PC-3 (cell line): ENCODE results near the gene NCAPD2. TPM values are rescaled to one million over a fixed set of nuclear protein-coding genes. Genes with fewer than 3 reads are reported as not detected.

Experiments used
- ATAC-seq: fragments of 200-7000 bp; cut with Tn5 transposase; 2 replicates; pipeline ENCODE4 v1.9.1; 2020; ENCODE audit warnings: mild to moderate bottlenecking, moderate library complexity
- BruUV-seq: library from RNA; stranded (reverse); fragments of 400-500 nt; replicated peaks from 2 replicates; lab custom pipeline; 2021; lab: Mats Ljungman, UMichigan
- CTCF ChIA-PET: fragments of 300-600 bp; sonication (Branson Sonifier 250); formaldehyde crosslinking; loops from one replicate; lab custom pipeline; 2022; ENCODE audit warnings: antibody characterized with exemption; lab: Charles Lee
- POLR2A ChIA-PET: fragments of 300-600 bp; sonication (Branson Sonifier 250); formaldehyde crosslinking; loops from one replicate; lab custom pipeline; 2022; ENCODE audit warnings: antibody characterized with exemption; ENCODE audit not compliant: unreplicated experiment; lab: Charles Lee
- DNase-seq: peaks from one replicate; pipeline ENCODE4 v3.0.0-alpha.2; 2015
- H2AFZ ChIP-seq: fragments of 300-600 bp; sonication (generic); 2 replicates; pipeline ENCODE4 v1.6.0; 2016; ENCODE audit warnings: antibody characterized with exemption, low read length
- H3F3A ChIP-seq: fragments of 300-600 bp; sonication (generic); one replicate; pipeline ENCODE4 v1.6.0; 2017; ENCODE audit warnings: antibody characterized with exemption, low read length, control low read depth, mild to moderate bottlenecking; ENCODE audit not compliant: unreplicated experiment
- H3K27ac ChIP-seq: fragments of 300-600 bp; sonication (generic); 2 replicates; pipeline ENCODE4 v1.5.1; 2016; ENCODE audit warnings: mild to moderate bottlenecking, low read length
- H3K27me3 ChIP-seq: fragments of 300-600 bp; sonication (generic); 2 replicates; pipeline ENCODE4 v1.6.1; 2016; ENCODE audit warnings: low read length, mixed read lengths
- H3K36me3 ChIP-seq: fragments of 300-600 bp; sonication (generic); 2 replicates; pipeline ENCODE4 v1.6.1; 2016; ENCODE audit warnings: low read depth, mixed run types, low read length, mixed read lengths
- H3K4me1 ChIP-seq: fragments of 300-600 bp; sonication (generic); 2 replicates; pipeline ENCODE4 v1.5.1; 2016; ENCODE audit warnings: low read length; ENCODE audit not compliant: insufficient read depth
- H3K4me2 ChIP-seq: fragments of 300-600 bp; sonication (generic); 2 replicates; pipeline ENCODE4 v1.6.0; 2016; ENCODE audit warnings: low read length
- H3K4me3 ChIP-seq: fragments of 300-600 bp; sonication (generic); 2 replicates; pipeline ENCODE4 v1.5.1; 2016; ENCODE audit warnings: mild to moderate bottlenecking, low read length, mixed read lengths
- H3K79me2 ChIP-seq: fragments of 300-600 bp; sonication (generic); 2 replicates; pipeline ENCODE4 v1.6.1; 2017; ENCODE audit warnings: low read length, mixed read lengths
- H3K9ac ChIP-seq: fragments of 300-600 bp; sonication (generic); 2 replicates; pipeline ENCODE4 v1.6.0; 2016; ENCODE audit warnings: mild to moderate bottlenecking, low read length
- H3K9me2 ChIP-seq: fragments of 300-600 bp; sonication (generic); replicated peaks from 2 replicates; pipeline ENCODE4 v1.6.1; 2016; ENCODE audit warnings: mixed run types, low read length, mixed read lengths
- H3K9me3 ChIP-seq: fragments of 300-600 bp; sonication (generic); 2 replicates; pipeline ENCODE4 v1.6.1; 2016; ENCODE audit warnings: low read length, mixed read lengths
- H4K20me1 ChIP-seq: fragments of 300-600 bp; sonication (generic); 2 replicates; pipeline ENCODE4 v1.6.1; 2016; ENCODE audit warnings: low read length, mixed read lengths
- CTCF ChIP-seq: fragments of 300-600 bp; sonication (generic); conservative IDR thresholded peaks from 2 replicates; pipeline ENCODE4 v1.5.1; 2017; ENCODE audit warnings: antibody characterized with exemption, low read depth, mild to moderate bottlenecking, low read length
- EZH2 ChIP-seq: fragments of 300-600 bp; sonication (generic); IDR thresholded peaks from one replicate; pipeline ENCODE4 v1.6.1; 2017; ENCODE audit warnings: antibody characterized with exemption, mild to moderate bottlenecking, low read length; ENCODE audit not compliant: unreplicated experiment
- EZH2phosphoT487 ChIP-seq: fragments of 300-600 bp; sonication (generic); IDR thresholded peaks from 2 replicates; pipeline ENCODE4 v1.6.1; 2018; ENCODE audit warnings: mild to moderate bottlenecking, antibody characterized with exemption, low read length, borderline replicate concordance
- intact Hi-C: fragments of 100-400 bp; cut with micrococcal nuclease; formaldehyde crosslinking; loops from 2 replicates; pipeline ENCODE4 v1.9.0; 2023
- total RNA-seq: library from RNA; depleted of rRNA; stranded (reverse); fragments of >200 nt; gene quantifications from 2 replicates; pipeline ENCODE4 v1.2.3, GENCODE V29; 2014

NCAPD2 gene
- total RNA-seq, 1 experiment from 2014 or later = 105 TPM

- no peaks in the 10 kb centered on the region for H3K9me3 ChIP-seq
- H2AFZ ChIP-seq = no peak overlapping the region
- H3K27ac ChIP-seq = peak overlapping the region; percentile 43
- no TSS peak for BruUV-seq
- no peak overlapping the region for H3K9ac ChIP-seq
- peak overlapping the region; percentile 54; the same call in 1 of the 2 replicates for H3K4me2 ChIP-seq
- DNase-seq (no peak), ATAC-seq (no peak)
- H3K79me2 ChIP-seq = no peaks in the 10 kb centered on the region
- TF ChIP-seq EZH2phosphoT487 (no peak), CTCF (no peak), EZH2 (no peak)
- H3K4me1 ChIP-seq = peaks cover 19% of the 10 kb centered on the region
- no peak overlapping the region for H3K4me3 ChIP-seq
- H3K9me2 ChIP-seq = no peaks in the 10 kb centered on the region
- no peaks in the 10 kb centered on the region for H3F3A ChIP-seq
- no peaks in the 10 kb centered on the region for H4K20me1 ChIP-seq
- no peaks in the 10 kb centered on the region for H3K27me3 ChIP-seq
- ChIA-PET POLR2A (interaction anchor here (0.6 kb wide), 1 partner anchor 270 kb away, joined by 3 read pairs; no protein-coding TSS in a partner anchor), CTCF (no interaction called here)
- H3K36me3 ChIP-seq = no peaks in the 10 kb centered on the region
- intact Hi-C loops = no loop called here
Observed at GRCh38 chr12:6548556-6548955, 54.7 kb downstream of the NCAPD2 start.

GRCh38 chr12:6548966-6549683 lies 55.2 kb downstream of the NCAPD2 start:
- peak; percentile 6; the same call in 1 of the 2 replicates for ATAC-seq
- CTCF ChIA-PET = interaction anchor here (0.6 kb wide), 1 partner anchor 10 kb away, joined by 3 read pairs; no protein-coding TSS in a partner anchor
- peak; percentile 36 for DNase-seq

GRCh38 chr12:6549684-6550151 lies 55.8 kb downstream of the NCAPD2 start:
- Histone ChIP-seq H3K9me3 (no peaks in the 10 kb centered on the region), H3K4me3 (no peak overlapping the region), H3K4me1 (peaks cover 19% of the 10 kb centered on the region), H3K79me2 (no peaks in the 10 kb centered on the region), H3K36me3 (no peaks in the 10 kb centered on the region), H3F3A (no peaks in the 10 kb centered on the region), H3K4me2 (no peak overlapping the region), H3K9ac (no peak overlapping the region), H3K9me2 (no peaks in the 10 kb centered on the region), H3K27ac (0 out of 2 replicates have a peak overlapping the region, but pooled peaks have one; percentile 43), H4K20me1 (no peaks in the 10 kb centered on the region), H3K27me3 (no peaks in the 10 kb centered on the region), H2AFZ (no peak overlapping the region)
- BruUV-seq = no TSS peak
- ATAC-seq (no peak), DNase-seq (no peak)
- intact Hi-C loops = no loop called here
- POLR2A ChIA-PET = interaction anchor here (0.6 kb wide), 1 partner anchor 211 kb away, joined by 3 read pairs; no protein-coding TSS in a partner anchor
- TF ChIP-seq EZH2 (no peak), CTCF (no peak), EZH2phosphoT487 (no peak)
- CTCF ChIA-PET = interaction anchor here (0.6 kb wide), 1 partner anchor 11 kb away, joined by 3 read pairs; no protein-coding TSS in a partner anchor

More at GRCh38 chr12:6548966-6549683, 55.2 kb downstream of the NCAPD2 start:
- Histone ChIP-seq H3K36me3 (no peaks in the 10 kb centered on the region), H3K9me2 (no peaks in the 10 kb centered on the region), H3K4me2 (no peak overlapping the region), H2AFZ (no peak overlapping the region), H3K9me3 (no peaks in the 10 kb centered on the region), H3K27me3 (no peaks in the 10 kb centered on the region), H3K4me3 (no peak overlapping the region), H3K4me1 (peaks cover 19% of the 10 kb centered on the region), H3K9ac (no peak overlapping the region), H4K20me1 (no peaks in the 10 kb centered on the region), H3F3A (no peaks in the 10 kb centered on the region), H3K27ac (peak overlapping the region; percentile 43), H3K79me2 (no peaks in the 10 kb centered on the region)
- POLR2A ChIA-PET = interaction anchor here (0.6 kb wide), 1 partner anchor 210 kb away, joined by 3 read pairs; no protein-coding TSS in a partner anchor
- intact Hi-C loops = no loop called here
- BruUV-seq = no TSS peak
- TF ChIP-seq EZH2phosphoT487 = no peak
